ENCODE measurements around the gene BICC1.

BICC1 gene

GRCh38 chr10:58785354-58785753 is 272.7 kb downstream of the BICC1 start:
- DNase-seq = no peak

GRCh38 chr10:58791137-58791536 is 278.5 kb downstream of the BICC1 start:
- DNase-seq = no peak

- DNase-seq = no peak
These were observed 282.9 kb downstream of the BICC1 start for GRCh38 chr10:58795560-58795959.

- DNase-seq = no peak
These were observed 283.6 kb downstream of the BICC1 start for GRCh38 chr10:58796242-58796641.

- DNase-seq = no peak
These were observed 284.2 kb downstream of the BICC1 start for GRCh38 chr10:58796824-58797223.

GRCh38 chr10:58797356-58797755 is 284.7 kb downstream of the BICC1 start:
- no peak for DNase-seq

- DNase-seq = no peak
These were observed 289.4 kb downstream of the BICC1 start for GRCh38 chr10:58802047-58802446.

- DNase-seq = no peak
These were observed 293.7 kb downstream of the BICC1 start for GRCh38 chr10:58806323-58806722.

GRCh38 chr10:58806970-58807628 is 294.4 kb downstream of the BICC1 start:
- DNase-seq = no peak

GRCh38 chr10:58807629-58808022 is 295.0 kb downstream of the BICC1 start:
- no peak for DNase-seq

GRCh38 chr10:58810751-58811150 is 298.1 kb downstream of the BICC1 start:
- DNase-seq = no peak

GRCh38 chr10:58813573-58813972 is 300.9 kb downstream of the BICC1 start:
- DNase-seq = no peak

GRCh38 chr10:58817201-58817846 is 304.7 kb downstream of the BICC1 start:
- DNase-seq = no peak

GRCh38 chr10:58818900-58819299 is 306.2 kb downstream of the BICC1 start:
- no peak for DNase-seq

- no peak for DNase-seq
These were observed 307.7 kb downstream of the BICC1 start for GRCh38 chr10:58820386-58820785.

- DNase-seq = no peak
These were observed 308.4 kb downstream of the BICC1 start for GRCh38 chr10:58820861-58821751.

GRCh38 chr10:58821752-58822056 is 309.0 kb downstream of the BICC1 start:
- DNase-seq = no peak

GRCh38 chr10:58823983-58824382 is 311.3 kb downstream of the BICC1 start:
- DNase-seq = no peak

- no peak for DNase-seq
These were observed 311.7 kb downstream of the BICC1 start for GRCh38 chr10:58824396-58824795.

GRCh38 chr10:58826694-58827093 is 314.0 kb downstream of the BICC1 start:
- no peak for DNase-seq

- DNase-seq = no peak
These were observed 314.7 kb downstream of the BICC1 start for GRCh38 chr10:58827381-58827780.

- no peak for DNase-seq
These were observed 317.2 kb downstream of the BICC1 start for GRCh38 chr10:58829839-58830238.

GRCh38 chr10:58830697-58831096 is 318.0 kb downstream of the BICC1 start:
- DNase-seq = no peak
